Cardiac muscle cell (in vitro differentiated cells and primary cell): ENCODE data around the gene HCN2. TPM values are rescaled to one million over a fixed set of nuclear protein-coding genes. Genes with fewer than 3 reads are reported as not detected.

Source experiments
- DNase-seq, 2 donors: peaks; one replicate each; pipeline versions ENCODE4 v3.0.0 to v3.0.0-alpha.2; 2010 to 2017; ENCODE audit warnings: low read depth in 1 of 2, low spot score in 1 of 2
- H3K27ac ChIP-seq: fragments of 200-600 bp; sonication (generic); 2 replicates; pipeline ENCODE4 v1.5.1; 2016
- H3K27me3 ChIP-seq: fragments of 200-600 bp; sonication (generic); 2 replicates; pipeline ENCODE4 v1.6.0; 2016; ENCODE audit warnings: control low read depth
- H3K36me3 ChIP-seq: fragments of 200-600 bp; sonication (generic); 2 replicates; pipeline ENCODE4 v1.5.1; 2016; ENCODE audit warnings: control low read depth
- H3K4me1 ChIP-seq: fragments of 200-600 bp; sonication (generic); 2 replicates; pipeline ENCODE4 v1.8.1; 2017; ENCODE audit warnings: low read depth, mild to moderate bottlenecking, mixed run types
- H3K4me3 ChIP-seq: fragments of 200-600 bp; sonication (generic); 2 replicates; pipeline ENCODE4 v1.5.1; 2016; ENCODE audit warnings: mild to moderate bottlenecking
- H3K9me3 ChIP-seq: fragments of 200-600 bp; sonication (generic); 2 replicates; pipeline ENCODE4 v1.5.1; 2017; ENCODE audit warnings: low read depth, mild to moderate bottlenecking, control low read depth
- polyA plus RNA-seq: library from polyadenylated mRNA; unstranded; fragments of >200 nt; fragmentation: Nextera tagmentation; extraction: Ambion mirVana; gene quantifications from 2 replicates; pipeline ENCODE4 v1.2.1, GENCODE V29; 2016
- total RNA-seq: library from RNA; depleted of rRNA; stranded (reverse); fragments of >200 nt; gene quantifications from 2 replicates; pipeline ENCODE4 v1.2.3, GENCODE V29; 2016
- TF ChIP-seq, protein P1 (sequence below): IDR thresholded peaks from 2 replicates; pipeline ENCODE4 v1.5.1; 2012; ENCODE audit warnings: low read depth, mild to moderate bottlenecking, low read length

The HCN2 gene
- total and polyA plus RNA-seq, 2 experiments from 2014 or later = 0.46 to 1.0 TPM

DNA sequence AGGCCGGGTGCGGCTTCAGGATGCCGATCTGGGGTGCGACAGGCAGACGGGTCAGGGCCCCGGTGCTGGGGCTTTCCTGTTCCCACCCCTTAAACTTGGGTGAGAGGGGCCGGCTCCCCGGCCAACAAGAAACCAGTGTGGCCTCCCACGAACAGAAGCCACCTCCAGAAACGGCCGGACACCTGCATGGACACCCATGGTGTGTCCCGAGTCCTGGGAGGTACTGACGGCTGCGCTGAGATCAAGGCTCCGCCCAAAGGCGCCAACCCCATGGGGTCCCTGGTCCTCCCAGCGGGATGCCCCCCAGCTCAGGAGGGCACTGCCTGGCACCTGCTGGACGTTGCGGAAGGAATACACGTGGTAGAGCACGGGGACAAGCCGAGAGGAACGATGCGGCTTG is 32.1 kb downstream of the HCN2 start:
- TF ChIP-seq, protein P1, sequence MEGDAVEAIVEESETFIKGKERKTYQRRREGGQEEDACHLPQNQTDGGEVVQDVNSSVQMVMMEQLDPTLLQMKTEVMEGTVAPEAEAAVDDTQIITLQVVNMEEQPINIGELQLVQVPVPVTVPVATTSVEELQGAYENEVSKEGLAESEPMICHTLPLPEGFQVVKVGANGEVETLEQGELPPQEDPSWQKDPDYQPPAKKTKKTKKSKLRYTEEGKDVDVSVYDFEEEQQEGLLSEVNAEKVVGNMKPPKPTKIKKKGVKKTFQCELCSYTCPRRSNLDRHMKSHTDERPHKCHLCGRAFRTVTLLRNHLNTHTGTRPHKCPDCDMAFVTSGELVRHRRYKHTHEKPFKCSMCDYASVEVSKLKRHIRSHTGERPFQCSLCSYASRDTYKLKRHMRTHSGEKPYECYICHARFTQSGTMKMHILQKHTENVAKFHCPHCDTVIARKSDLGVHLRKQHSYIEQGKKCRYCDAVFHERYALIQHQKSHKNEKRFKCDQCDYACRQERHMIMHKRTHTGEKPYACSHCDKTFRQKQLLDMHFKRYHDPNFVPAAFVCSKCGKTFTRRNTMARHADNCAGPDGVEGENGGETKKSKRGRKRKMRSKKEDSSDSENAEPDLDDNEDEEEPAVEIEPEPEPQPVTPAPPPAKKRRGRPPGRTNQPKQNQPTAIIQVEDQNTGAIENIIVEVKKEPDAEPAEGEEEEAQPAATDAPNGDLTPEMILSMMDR = no peak
- Histone ChIP-seq H3K36me3 (peaks cover 16% of the 10 kb centered on the region), H3K4me1 (no peaks in the 10 kb centered on the region), H3K27ac (no peak overlapping the region), H3K27me3 (no peaks in the 10 kb centered on the region), H3K4me3 (no peak overlapping the region), H3K9me3 (no peaks in the 10 kb centered on the region)
- DNase-seq = no peak

DNA sequence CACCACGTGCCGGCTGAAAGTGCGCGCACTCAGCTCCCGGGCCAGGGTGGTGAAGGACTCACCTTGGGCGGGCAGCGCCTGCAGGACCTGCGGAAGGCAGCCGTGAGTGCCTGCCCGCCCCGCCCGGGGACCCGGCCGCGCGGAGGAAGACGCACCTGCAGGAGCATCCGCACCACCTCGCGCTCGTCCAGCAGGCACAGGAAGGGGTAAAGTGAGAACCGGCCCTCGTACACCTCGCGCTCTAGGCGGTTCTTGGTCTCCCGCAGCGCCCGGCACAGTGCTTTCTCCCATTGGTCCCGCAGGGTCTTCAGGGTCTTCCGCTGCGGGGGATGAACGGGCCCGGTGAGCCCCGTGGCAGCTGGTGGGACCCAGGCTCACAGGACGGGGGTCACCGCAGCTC is 33.0 kb downstream of the HCN2 start:
- TF ChIP-seq, protein P1 = no peak
- Histone ChIP-seq H3K4me3 (no peak overlapping the region), H3K27me3 (no peaks in the 10 kb centered on the region), H3K27ac (no peak overlapping the region), H3K4me1 (no peaks in the 10 kb centered on the region), H3K9me3 (no peaks in the 10 kb centered on the region), H3K36me3 (peaks cover 13% of the 10 kb centered on the region)
- no peak for DNase-seq

DNA sequence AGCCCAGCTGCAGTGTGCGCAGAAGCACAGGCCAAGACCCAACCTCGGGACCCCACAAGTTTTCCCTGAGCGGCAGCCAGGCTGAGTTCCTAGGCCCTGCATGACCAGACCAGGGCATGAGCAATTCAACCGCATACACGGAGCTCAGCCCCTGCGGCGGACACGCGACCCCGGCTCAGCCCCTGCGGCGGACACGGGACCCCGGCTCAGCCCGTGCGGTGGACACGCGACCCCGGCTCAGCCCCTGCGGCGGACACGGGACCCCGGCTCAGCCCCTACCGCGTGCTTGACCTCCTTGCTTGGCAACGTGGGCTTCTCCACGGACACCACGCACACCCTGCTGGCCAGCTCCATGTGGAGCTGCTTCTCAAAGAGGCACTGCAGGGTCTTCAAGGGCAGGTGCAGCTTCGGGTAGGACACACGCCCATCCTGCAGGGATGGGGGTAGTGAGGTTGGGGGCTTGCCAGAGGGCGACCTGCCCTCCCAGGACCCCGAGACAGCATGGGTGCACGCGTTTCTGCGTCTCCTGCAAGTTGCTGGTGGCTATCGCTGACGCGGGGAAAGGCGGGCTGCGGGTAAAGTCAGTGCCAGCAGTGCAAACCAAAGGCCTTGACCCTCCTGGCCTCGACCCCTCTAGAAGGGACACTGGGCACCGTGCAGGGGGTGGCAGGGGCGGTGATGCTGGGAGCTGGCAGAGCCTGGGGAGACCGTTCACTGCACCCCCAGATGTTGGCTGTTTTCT is 33.7 kb downstream of the HCN2 start:
- H3K27ac ChIP-seq = no peak overlapping the region
- H3K4me3 ChIP-seq = no peak overlapping the region
- H3K36me3 ChIP-seq = peaks cover 12% of the 10 kb centered on the region
- TF ChIP-seq, protein P1 = no peak
- H3K27me3 ChIP-seq = no peaks in the 10 kb centered on the region
- no peak for DNase-seq
- H3K9me3 ChIP-seq = no peaks in the 10 kb centered on the region
- no peaks in the 10 kb centered on the region for H3K4me1 ChIP-seq

DNA sequence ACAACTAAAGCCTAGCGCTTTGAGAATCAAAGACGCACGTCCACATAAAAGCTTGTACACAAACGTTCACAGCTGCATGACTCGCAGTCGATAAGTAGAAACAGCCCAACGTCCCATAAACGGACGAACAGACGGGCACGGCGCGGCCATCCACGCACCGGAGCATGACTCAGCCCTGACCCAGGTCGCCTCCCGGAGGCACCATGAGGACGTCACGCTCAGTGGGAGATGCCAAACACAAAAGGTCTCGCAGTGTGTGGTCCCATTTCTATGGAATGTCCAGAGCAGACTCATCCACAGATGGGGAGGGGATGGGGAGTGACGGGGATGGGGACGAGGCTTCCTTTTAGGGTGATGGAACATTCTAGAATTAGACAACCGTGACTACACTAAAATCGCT is 34.3 kb downstream of the HCN2 start:
- DNase-seq = peak in 1 of 2 donors; percentile 76
- Histone ChIP-seq H3K27ac (no peak overlapping the region), H3K27me3 (no peaks in the 10 kb centered on the region), H3K4me3 (no peak overlapping the region), H3K36me3 (peaks cover 14% of the 10 kb centered on the region), H3K4me1 (no peaks in the 10 kb centered on the region), H3K9me3 (no peaks in the 10 kb centered on the region)
- TF ChIP-seq, protein P1 = no peak

DNA sequence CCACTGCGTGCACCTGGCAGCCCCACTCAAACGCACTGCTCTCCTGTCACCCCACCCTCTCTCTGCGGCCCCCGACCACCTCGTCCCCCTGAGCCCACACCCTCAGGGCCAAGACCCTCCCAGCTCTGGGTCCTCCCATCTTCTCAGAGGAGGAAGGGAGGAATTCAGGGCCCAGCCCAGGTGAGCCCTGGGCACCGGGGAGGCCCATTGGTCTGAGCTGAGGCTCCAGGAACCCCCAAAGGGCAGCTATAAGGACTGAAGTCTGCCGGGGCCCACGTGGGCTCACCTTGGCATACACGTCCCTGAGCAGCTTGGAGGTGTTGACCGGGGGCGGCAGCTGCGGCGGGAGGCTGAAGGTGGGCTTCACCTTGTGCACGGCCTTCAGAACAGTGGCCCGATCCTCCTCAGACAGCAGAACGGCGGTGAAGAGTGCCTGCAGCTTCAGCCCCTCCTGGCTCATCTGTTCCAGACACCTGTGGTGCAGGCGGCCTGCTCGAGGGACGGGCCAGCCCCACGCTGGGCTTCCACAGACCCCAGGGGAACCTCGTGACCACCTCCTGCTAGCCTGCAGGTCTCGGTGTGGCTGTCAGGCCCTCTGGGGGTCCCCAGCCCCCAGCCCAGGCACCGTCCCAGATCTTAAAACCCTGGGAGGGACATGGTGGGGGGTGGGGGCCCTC is 34.9 kb downstream of the HCN2 start:
- Histone ChIP-seq H3K4me3 (no peak overlapping the region), H3K27ac (no peak overlapping the region), H3K27me3 (no peaks in the 10 kb centered on the region), H3K36me3 (peaks cover 12% of the 10 kb centered on the region), H3K9me3 (no peaks in the 10 kb centered on the region), H3K4me1 (no peaks in the 10 kb centered on the region)
- TF ChIP-seq, protein P1 = no peak
- DNase-seq = no peak
